ENCODE measurements around the gene SERPINH1. TPM values are rescaled to one million over a fixed set of nuclear protein-coding genes. Genes with fewer than 3 reads are reported as not detected.

Gene SERPINH1
- total and polyA plus RNA-seq, 2 of the 13 experiments (the other 11 are each of a cell fraction or from before 2014, with no cell fraction given) = 83.6 to 83.8 TPM

DNA sequence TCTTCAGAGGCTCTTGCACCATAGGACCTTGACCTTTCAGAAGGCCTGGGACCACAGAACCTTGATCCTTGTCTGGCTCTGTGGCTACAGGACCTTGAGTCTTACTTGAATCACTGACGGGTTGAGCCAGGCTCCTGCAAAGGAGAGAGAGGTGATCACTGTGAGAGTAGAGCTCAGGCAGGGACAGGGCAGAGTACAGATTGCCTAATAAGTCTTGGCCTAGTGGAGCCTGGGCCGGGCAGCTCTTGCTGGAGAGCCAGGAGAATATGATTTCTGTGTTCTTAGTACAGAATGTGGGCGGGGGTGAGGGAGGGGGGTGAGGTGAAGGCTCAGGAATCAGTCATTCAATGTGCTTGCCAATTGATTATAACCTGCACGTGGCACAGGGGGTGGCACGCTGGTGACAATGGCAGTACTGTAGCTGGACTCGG is 26.0 kb downstream of the SERPINH1 start (continued):
- TF ChIP-seq PRMT3 (CRISPR knock-in tag; IDR thresholded peaks at IDR 0.05; ENCODE audit: borderline replicate concordance, low read depth) = no peak
- TF ChIP-seq, protein P1, sequence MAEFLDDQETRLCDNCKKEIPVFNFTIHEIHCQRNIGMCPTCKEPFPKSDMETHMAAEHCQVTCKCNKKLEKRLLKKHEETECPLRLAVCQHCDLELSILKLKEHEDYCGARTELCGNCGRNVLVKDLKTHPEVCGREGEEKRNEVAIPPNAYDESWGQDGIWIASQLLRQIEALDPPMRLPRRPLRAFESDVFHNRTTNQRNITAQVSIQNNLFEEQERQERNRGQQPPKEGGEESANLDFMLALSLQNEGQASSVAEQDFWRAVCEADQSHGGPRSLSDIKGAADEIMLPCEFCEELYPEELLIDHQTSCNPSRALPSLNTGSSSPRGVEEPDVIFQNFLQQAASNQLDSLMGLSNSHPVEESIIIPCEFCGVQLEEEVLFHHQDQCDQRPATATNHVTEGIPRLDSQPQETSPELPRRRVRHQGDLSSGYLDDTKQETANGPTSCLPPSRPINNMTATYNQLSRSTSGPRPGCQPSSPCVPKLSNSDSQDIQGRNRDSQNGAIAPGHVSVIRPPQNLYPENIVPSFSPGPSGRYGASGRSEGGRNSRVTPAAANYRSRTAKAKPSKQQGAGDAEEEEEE (CRISPR knock-in tag; IDR thresholded peaks at IDR 0.05; ENCODE audit: borderline replicate concordance) = no peak
- no peak for TF ChIP-seq NFE2L2 (IDR thresholded peaks at IDR 0.05; ENCODE audit: low read length)
- TF ChIP-seq GABPA (IDR thresholded peaks at IDR 0.05; ENCODE audit: low read depth, low read length) = no peak
- no peak for TF ChIP-seq GABPA (CRISPR knock-in tag; IDR thresholded peaks at IDR 0.05; ENCODE audit: low read depth)
- TF ChIP-seq HNF4A (CRISPR knock-in tag; IDR thresholded peaks at IDR 0.05) = peak; percentile 91
- no peak for TF ChIP-seq ZNF614 (CRISPR knock-in tag; IDR thresholded peaks at IDR 0.05; ENCODE audit: borderline replicate concordance)
- TF ChIP-seq, protein P2, sequence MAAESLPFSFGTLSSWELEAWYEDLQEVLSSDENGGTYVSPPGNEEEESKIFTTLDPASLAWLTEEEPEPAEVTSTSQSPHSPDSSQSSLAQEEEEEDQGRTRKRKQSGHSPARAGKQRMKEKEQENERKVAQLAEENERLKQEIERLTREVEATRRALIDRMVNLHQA (CRISPR knock-in tag; IDR thresholded peaks at IDR 0.05) = no peak
- no peak for TF ChIP-seq NFE2L1 (CRISPR knock-in tag; IDR thresholded peaks at IDR 0.05; ENCODE audit: borderline replicate concordance)
- TF ChIP-seq ZNF616 (CRISPR knock-in tag; IDR thresholded peaks at IDR 0.05; ENCODE audit: low read depth) = no peak
- TF ChIP-seq SOX5 (CRISPR knock-in tag; IDR thresholded peaks at IDR 0.05; ENCODE audit: borderline replicate concordance) = 0 out of 2 replicates have a peak, but pooled peaks have one; percentile 13
- no peak for TF ChIP-seq ZNF674 (CRISPR knock-in tag; IDR thresholded peaks at IDR 0.05; ENCODE audit: low read depth)
- no peak for TF ChIP-seq MTA3 (CRISPR knock-in tag; IDR thresholded peaks at IDR 0.05)
- TF ChIP-seq SALL1 (CRISPR knock-in tag; IDR thresholded peaks at IDR 0.05) = peak; percentile 50
- TF ChIP-seq RFXANK (CRISPR knock-in tag; IDR thresholded peaks at IDR 0.05) = no peak
- TF ChIP-seq PHF8 (CRISPR knock-in tag; IDR thresholded peaks at IDR 0.05) = 0 out of 2 replicates have a peak, but pooled peaks have one; percentile 22
- TF ChIP-seq, protein P3, sequence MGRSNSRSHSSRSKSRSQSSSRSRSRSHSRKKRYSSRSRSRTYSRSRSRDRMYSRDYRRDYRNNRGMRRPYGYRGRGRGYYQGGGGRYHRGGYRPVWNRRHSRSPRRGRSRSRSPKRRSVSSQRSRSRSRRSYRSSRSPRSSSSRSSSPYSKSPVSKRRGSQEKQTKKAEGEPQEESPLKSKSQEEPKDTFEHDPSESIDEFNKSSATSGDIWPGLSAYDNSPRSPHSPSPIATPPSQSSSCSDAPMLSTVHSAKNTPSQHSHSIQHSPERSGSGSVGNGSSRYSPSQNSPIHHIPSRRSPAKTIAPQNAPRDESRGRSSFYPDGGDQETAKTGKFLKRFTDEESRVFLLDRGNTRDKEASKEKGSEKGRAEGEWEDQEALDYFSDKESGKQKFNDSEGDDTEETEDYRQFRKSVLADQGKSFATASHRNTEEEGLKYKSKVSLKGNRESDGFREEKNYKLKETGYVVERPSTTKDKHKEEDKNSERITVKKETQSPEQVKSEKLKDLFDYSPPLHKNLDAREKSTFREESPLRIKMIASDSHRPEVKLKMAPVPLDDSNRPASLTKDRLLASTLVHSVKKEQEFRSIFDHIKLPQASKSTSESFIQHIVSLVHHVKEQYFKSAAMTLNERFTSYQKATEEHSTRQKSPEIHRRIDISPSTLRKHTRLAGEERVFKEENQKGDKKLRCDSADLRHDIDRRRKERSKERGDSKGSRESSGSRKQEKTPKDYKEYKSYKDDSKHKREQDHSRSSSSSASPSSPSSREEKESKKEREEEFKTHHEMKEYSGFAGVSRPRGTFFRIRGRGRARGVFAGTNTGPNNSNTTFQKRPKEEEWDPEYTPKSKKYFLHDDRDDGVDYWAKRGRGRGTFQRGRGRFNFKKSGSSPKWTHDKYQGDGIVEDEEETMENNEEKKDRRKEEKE (IDR thresholded peaks at IDR 0.05) = no peak
- no peak for TF ChIP-seq NFATC3 (CRISPR knock-in tag; IDR thresholded peaks at IDR 0.05)
- TF ChIP-seq NR2F2 (IDR thresholded peaks at IDR 0.05; ENCODE audit: borderline replicate concordance, low read depth) = no peak
- no peak for TF ChIP-seq SOX6 (IDR thresholded peaks at IDR 0.05)
- TF ChIP-seq SOX6 (CRISPR knock-in tag; IDR thresholded peaks at IDR 0.05) = no peak
- TF ChIP-seq NFIB (CRISPR knock-in tag; IDR thresholded peaks at IDR 0.05; ENCODE audit: borderline replicate concordance) = no peak
- TF ChIP-seq ZFY (CRISPR knock-in tag; IDR thresholded peaks at IDR 0.05) = peak; percentile 49; the same call in 1 of the 2 replicates
- no peak for TF ChIP-seq RELA (CRISPR knock-in tag; IDR thresholded peaks at IDR 0.05)
- TF ChIP-seq, protein P4, sequence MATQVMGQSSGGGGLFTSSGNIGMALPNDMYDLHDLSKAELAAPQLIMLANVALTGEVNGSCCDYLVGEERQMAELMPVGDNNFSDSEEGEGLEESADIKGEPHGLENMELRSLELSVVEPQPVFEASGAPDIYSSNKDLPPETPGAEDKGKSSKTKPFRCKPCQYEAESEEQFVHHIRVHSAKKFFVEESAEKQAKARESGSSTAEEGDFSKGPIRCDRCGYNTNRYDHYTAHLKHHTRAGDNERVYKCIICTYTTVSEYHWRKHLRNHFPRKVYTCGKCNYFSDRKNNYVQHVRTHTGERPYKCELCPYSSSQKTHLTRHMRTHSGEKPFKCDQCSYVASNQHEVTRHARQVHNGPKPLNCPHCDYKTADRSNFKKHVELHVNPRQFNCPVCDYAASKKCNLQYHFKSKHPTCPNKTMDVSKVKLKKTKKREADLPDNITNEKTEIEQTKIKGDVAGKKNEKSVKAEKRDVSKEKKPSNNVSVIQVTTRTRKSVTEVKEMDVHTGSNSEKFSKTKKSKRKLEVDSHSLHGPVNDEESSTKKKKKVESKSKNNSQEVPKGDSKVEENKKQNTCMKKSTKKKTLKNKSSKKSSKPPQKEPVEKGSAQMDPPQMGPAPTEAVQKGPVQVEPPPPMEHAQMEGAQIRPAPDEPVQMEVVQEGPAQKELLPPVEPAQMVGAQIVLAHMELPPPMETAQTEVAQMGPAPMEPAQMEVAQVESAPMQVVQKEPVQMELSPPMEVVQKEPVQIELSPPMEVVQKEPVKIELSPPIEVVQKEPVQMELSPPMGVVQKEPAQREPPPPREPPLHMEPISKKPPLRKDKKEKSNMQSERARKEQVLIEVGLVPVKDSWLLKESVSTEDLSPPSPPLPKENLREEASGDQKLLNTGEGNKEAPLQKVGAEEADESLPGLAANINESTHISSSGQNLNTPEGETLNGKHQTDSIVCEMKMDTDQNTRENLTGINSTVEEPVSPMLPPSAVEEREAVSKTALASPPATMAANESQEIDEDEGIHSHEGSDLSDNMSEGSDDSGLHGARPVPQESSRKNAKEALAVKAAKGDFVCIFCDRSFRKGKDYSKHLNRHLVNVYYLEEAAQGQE (IDR thresholded peaks at IDR 0.05; ENCODE audit: borderline replicate concordance in 1 of 2, low read depth in 1 of 2, low read length in 2 of 2) = no peak
- no peak for TF ChIP-seq POLR2A (IDR thresholded peaks at IDR 0.05; ENCODE audit: insufficient read depth in 1 of 2, low read depth in 2 of 2, low read length in 2 of 2)

Measured in HepG2 (cell line).